Epithelial cell of proximal tubule (primary cell): Measurements from ENCODE around the gene FAM184A. TPM values are rescaled to one million over a fixed set of nuclear protein-coding genes. Genes with fewer than 3 reads are reported as not detected.
A peak's percentile ranks its signal among the peaks of the same experiment; 100 is the strongest.

ENCODE experiments used
- DNase-seq: peaks from one replicate; pipeline ENCODE4 v3.0.0-alpha.2; 2011; ENCODE audit warnings: low read depth
- H3K4me3 ChIP-seq: 2 replicates; pipeline ENCODE4 v1.5.1; 2011; ENCODE audit warnings: low read depth, mild to moderate bottlenecking, low read length
- total RNA-seq: library from RNA; depleted of rRNA; stranded (reverse); fragments of >200 nt; gene quantifications from 2 replicates; pipeline ENCODE4 v1.2.3, GENCODE V29; 2015
- TF ChIP-seq, protein P1 (sequence below): conservative IDR thresholded peaks from 2 replicates; pipeline ENCODE4 v1.5.1; 2012; ENCODE audit warnings: low read depth, mild to moderate bottlenecking, low read length

The FAM184A gene
- total RNA-seq, 1 donor from 2014 or later = 1.9 TPM

DNA sequence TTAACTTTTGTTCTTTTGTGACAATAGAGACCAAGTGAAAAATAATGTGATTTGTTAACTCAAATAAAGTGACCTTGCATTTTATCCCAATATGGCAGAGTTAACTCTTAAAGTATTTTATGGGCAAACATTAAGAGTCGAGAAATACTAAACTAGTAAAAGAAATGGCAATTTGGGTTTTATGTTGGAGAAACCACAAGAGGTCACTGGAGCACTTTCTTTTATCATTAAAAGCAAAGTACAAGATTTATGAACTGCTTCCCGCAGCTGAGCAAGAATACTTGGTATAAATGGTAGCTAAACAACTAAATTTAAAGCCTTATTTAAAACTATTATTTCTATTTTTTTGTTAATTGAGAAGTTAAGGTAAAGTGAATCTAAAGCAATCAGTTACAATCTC, 110.0 kb downstream of the FAM184A start:
- TF ChIP-seq, protein P1, sequence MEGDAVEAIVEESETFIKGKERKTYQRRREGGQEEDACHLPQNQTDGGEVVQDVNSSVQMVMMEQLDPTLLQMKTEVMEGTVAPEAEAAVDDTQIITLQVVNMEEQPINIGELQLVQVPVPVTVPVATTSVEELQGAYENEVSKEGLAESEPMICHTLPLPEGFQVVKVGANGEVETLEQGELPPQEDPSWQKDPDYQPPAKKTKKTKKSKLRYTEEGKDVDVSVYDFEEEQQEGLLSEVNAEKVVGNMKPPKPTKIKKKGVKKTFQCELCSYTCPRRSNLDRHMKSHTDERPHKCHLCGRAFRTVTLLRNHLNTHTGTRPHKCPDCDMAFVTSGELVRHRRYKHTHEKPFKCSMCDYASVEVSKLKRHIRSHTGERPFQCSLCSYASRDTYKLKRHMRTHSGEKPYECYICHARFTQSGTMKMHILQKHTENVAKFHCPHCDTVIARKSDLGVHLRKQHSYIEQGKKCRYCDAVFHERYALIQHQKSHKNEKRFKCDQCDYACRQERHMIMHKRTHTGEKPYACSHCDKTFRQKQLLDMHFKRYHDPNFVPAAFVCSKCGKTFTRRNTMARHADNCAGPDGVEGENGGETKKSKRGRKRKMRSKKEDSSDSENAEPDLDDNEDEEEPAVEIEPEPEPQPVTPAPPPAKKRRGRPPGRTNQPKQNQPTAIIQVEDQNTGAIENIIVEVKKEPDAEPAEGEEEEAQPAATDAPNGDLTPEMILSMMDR = peak; percentile 53
- no peak overlapping the region for H3K4me3 ChIP-seq
- no peak for DNase-seq

DNA sequence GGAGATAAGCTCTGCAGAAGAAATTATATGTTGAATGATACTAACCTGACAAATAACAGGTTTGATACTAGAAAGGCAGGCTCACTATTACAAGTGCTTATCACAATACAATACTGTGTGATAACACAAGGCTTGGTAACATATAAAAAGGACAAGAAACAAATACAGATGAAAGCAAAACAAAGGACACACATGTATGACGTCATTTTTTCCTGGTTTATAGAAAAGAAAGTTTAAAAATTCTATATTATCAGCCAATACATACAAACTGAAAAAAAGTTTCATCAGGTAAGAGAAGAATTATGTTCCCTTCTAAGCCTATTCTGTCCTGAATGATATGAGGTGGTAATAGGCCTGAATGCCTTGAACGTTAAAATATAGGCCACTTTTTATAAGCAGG, 111.2 kb downstream of the FAM184A start:
- H3K4me3 ChIP-seq = no peak overlapping the region
- TF ChIP-seq, protein P1 = no peak
- no peak for DNase-seq

DNA sequence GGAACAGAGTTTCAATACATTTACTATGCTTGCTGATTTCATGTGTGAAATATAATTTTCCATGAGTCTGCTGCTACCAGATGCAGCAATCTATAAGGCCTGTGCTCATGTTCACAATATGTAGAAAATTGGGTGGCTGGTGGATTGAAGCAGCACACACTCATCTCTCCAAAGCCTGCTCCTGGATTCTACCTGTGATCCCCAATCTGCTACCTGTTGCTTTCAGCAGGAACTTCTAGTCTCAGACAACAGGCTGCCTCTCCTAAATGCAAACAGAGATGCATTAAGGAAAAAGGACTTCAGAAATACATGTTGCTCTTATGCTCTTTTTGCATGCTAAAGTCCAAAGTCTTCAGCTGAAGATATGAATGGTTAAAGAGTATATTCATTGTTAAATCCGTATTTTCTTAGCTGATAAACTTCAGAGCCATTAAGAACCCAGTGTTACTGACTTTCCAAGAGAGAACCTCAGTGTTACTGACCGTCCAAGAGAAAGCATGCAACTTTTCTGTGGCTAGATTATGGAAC, 112.6 kb downstream of the FAM184A start:
- no peak for DNase-seq
- no peak overlapping the region for H3K4me3 ChIP-seq
- TF ChIP-seq, protein P1 = no peak

DNA sequence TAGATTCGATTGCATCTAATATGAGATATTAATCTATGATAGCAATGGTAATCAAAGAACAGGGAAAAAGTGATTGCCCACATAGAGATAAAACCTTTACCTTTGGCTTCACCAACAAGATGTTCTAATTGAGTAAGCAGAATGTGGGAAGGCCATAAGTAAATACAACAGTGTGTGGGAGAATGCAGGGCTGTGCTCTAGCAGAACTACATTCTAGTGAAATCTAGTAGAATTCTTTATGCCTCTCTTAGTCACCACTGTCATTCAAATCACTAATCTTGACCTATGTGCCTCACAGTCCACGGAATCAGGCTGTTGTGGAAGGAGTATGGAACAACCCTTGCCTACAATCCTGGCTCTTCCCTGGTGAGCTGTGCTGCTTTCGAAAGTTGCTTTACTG, 113.1 kb downstream of the FAM184A start:
- H3K4me3 ChIP-seq = no peak overlapping the region
- TF ChIP-seq, protein P1 = no peak
- DNase-seq = no peak

DNA sequence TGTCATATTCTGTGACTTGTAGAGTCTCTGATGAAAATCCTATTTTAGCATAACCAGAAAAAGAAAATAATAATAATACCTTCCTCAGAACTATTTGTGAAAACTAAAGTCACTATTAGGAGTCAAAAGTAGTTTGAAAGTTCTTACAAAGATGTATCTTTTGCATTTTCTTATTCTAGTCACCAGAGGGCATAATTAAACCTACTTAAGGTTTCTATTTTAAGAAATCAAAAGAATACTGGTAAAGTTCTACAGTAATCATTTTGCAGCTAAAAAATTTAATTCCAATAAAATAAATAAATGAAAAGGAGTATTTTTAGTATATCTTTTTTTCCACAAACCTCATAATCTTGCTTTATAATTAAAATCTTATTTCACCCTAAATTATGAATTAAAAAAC, 115.5 kb downstream of the FAM184A start:
- H3K4me3 ChIP-seq = no peak overlapping the region
- TF ChIP-seq, protein P1 = no peak
- DNase-seq = no peak

DNA sequence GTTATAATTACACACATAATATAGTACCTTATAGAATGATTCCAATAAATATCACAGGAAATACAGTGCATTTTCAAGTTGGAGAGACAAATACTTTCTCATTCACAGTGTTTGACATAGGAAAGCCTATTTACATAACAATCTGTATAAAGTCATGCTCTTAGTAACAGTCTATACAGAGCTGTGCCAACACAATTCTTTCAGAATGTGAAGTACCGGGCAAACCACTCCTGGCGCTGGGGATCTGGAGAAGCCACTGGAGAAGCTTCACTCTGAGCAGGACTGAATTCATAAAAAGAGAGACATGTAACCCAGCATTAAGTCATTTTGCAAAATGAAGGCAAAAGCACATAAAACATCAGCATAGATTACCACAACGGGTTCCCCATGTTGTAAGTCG, 118.6 kb downstream of the FAM184A start:
- DNase-seq = no peak
- TF ChIP-seq, protein P1 = no peak
- H3K4me3 ChIP-seq = no peak overlapping the region

- no peak for DNase-seq
- H3K4me3 ChIP-seq = no peak overlapping the region
- TF ChIP-seq, protein P1 = no peak
Measured at GRCh38 chr6:118953391-118953790, 125.1 kb downstream of the FAM184A start.
